Activated T-helper 9 cell treated with anti-CD3 and anti-CD28 coated beads, Interleukin-2, amount 50 U/mL, for 16 hours (primary cell): ENCODE results near the gene BRD4.
"Not testable (repeated sequence)": the region's sequence is repeated elsewhere in the genome, so short reads cannot be mapped to it uniquely, and the experiment has no call there.

Experiments
- DNase-seq: peaks from one replicate; pipeline ENCODE4 v3.0.0-alpha.2; 2020; ENCODE audit warnings: low read depth

BRD4 gene

GRCh38 chr19:15360015-15360414 lies 27.7 kb upstream of the BRD4 start:
- not testable (repeated sequence) for DNase-seq

- no peak for DNase-seq
Observed at GRCh38 chr19:15358918-15359317, 26.6 kb upstream of the BRD4 start.

- no peak for DNase-seq
Observed at GRCh38 chr19:15357906-15358305, 25.6 kb upstream of the BRD4 start.

DNA sequence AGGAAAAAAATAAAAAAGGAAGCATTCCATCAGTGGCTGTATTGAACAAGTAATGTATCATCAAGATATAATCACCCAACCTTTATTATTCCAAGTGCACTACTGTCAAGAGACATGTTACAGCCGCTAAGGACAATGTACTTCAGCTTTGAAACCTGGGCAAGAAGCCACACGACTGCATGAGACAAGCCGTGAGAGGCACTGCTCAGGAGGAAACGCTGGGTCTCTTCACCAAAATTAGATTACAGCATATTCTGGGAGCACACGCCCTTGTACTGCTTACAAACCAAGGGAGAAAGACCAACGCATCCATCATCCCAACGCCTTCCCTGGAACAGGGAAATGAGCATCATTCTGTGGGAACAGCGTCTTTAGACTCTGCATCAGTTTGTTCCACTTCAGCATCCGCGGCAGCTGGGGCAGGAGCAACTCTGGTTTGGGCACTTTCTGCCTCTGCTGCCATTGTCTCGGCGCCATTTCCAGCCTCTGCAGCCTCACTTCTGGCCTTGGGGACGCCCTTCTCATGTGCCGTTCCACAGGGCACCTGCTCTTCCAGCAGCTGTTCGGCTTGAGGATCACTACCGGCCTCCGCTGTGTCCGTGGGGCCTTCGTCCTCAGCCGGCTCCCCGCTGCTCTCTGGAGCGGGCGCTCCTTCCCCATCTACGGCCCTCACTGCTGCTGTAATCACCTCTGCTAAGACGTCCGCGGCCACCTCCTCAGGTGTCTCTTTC lies 22.4 kb upstream of the BRD4 start:
- DNase-seq, result no peak

DNA sequence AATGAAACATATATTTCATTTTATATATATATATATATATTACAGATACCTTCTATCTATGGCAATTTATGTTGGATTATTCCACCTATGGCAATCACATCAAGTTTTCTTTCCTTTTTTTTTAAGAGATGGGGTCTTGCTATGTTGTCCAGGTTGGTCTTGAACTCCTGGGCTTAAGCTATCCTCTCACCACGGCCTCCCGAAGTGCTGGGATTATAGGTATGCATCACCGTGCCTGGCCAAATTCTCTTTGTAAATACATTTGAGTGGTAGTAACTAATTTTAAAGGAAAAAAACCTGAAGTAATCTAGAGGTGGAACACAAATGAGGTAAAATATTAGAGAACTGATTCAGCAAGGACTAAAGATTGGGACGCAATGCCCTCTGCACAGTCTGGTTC lies 21.6 kb upstream of the BRD4 start:
- no peak for DNase-seq

- not testable (repeated sequence) for DNase-seq
Observed at GRCh38 chr19:15352535-15352934, 20.2 kb upstream of the BRD4 start.

GRCh38 chr19:15341328-15341727 lies 9.0 kb upstream of the BRD4 start:
- DNase-seq, result not testable (repeated sequence)

GRCh38 chr19:15340086-15340485 lies 7.7 kb upstream of the BRD4 start:
- no peak for DNase-seq

GRCh38 chr19:15337202-15337601 lies 4.9 kb upstream of the BRD4 start:
- DNase-seq, result no peak

- DNase-seq, result not testable (repeated sequence)
Observed at GRCh38 chr19:15335992-15336391, 3.7 kb upstream of the BRD4 start.

- peak; percentile 46 for DNase-seq
Observed at GRCh38 chr19:15331419-15332310, 674 bp downstream of the BRD4 start.

GRCh38 chr19:15330801-15331418 lies 1.4 kb downstream of the BRD4 start:
- no peak for DNase-seq

DNA sequence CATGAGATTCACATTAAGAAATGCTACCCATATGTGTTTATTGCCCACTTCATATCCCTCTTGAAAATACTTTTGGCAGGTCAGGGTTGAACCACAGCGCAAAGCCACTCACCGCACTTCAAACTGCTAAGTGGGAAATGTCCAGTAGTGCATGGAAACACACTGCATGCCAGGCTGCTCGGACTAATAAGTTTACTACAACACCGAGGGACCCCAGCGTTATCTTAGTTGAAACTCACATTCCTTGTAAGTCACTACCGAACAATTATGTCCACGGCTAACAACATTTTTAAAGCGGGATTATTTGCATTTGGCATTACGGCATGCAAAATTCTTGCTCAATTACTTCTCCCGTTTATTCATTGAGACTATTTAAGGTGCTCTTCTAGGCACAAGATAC lies 4.0 kb downstream of the BRD4 start:
- no peak for DNase-seq

DNA sequence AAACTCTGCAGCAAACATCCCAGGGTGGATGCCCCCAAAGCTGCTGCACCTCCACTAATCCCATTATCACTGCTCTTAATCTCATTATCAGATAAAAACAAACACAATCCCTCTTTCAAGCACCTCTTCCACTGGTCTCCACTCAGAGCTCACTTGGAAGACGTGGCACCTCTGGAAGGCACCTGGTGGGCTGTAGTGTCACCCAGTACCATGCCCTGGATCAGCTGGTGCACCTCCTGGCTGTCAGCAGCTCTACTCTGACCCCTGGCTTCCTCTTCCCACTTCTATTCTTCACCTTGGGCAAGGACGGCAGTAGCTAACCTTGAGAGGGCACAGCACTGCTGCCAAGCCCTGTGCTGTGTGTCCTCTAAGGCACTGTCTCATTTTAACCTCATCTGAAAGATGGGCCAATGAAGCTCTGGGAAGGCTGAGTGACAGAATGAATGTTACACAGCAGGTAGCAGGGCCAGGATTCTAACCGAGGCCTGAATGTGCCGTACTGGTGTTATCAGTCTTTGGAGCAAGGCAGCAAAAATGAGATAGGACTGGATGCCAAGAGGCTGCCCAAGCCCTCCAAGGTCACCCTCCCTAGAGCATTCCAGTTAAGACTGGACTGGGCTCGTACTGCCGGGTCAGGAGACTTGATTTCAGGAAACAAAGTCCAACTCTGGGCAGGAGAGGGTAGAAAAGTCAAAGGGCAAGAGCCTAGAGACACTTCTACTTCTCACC lies 7.4 kb downstream of the BRD4 start:
- DNase-seq, result no peak

DNA sequence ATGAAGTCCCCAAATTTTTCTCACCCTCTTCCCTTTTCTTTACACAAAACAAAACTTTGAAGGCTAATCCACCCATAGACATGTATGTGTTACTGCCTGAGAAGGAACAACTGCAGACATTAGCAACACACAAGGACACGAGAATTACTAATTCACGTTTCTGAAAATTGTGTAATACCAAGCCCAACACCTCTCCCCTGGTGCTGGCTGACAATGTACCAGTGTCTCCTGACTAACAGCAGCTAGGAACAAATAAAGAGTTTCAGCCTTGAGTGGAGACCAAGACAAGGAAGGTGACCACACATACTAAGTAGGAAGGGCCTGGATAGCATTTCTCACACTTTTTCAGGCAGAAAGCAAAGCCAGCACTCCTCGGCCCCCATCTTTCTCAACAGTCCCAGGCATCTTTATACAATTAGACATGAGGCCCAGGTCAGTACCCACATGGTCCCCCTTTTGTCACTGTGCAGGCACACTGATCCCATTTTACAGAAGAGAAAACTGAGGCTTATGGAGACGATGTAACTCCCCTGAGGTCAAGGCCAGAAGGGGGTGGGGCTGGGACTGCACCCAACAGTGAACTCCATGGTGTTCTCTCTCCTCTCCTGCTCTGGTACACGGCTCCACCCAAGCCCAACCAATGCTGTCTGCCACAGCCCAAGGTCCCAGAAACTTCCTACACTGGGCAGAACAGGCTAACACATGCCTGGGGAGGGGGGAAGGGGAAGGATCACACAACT lies 8.7 kb downstream of the BRD4 start:
- no peak for DNase-seq

- DNase-seq, result no peak
Observed at GRCh38 chr19:15321739-15322138, 10.6 kb downstream of the BRD4 start.

DNA sequence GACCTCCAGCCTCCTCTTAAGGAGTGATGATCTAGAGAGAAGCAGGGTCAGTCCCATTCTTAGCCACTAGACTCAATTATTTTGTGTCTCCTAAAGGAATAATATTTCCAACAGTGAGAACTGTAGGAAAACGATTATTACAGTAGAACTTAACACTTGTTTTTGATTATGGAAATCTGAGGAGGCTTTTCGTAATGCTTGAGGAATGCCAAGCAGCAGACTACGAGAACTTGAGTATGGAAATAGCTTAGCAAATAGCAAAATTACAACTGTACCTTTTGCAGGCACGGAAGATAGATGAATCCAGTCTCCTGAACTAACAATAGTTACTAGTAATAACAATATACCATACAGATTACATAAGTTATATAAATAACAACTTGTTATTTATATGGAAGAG lies 12.2 kb downstream of the BRD4 start:
- no peak for DNase-seq

- no peak for DNase-seq
Observed at GRCh38 chr19:15318241-15318691, 14.1 kb downstream of the BRD4 start.

- DNase-seq, result no peak
Observed at GRCh38 chr19:15317392-15318071, 14.8 kb downstream of the BRD4 start.

DNA sequence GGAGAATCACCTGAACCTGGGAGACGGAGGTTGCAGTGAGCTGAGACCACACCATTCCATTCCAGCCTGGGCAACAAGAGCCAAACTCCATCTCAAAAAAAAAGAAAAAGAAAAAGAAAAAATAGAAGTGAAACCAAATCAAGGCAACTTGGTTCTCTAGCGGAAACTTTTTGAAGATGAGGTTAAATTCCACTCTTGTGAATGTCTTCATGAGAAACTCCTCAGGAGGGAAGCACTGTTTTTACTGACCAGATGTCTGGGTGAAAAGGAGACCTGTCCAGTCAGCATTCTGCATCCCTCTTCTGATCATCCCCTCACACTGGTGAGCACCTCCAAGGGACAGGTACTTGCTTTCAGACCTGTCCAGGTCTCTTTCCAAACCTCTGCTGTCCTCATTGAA lies 15.8 kb downstream of the BRD4 start:
- DNase-seq, result no peak

DNA sequence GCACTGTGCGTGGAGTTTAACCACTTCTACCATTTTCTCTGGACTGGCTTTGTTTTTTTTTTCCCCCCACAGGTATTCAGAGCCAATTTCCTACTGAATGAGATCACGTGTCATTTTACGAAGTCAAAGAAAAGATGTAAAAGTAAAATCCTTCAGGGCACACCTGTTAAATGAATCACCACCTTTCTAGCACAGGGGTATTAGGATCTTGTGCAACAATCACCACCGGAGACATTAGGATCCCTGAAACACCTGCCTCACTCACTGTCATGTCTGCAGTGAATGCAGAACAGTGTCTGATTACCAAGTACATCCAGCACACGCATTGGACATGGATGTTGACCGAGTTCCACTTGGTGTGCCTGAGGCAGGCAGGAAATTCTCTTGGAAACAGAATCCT lies 17.2 kb downstream of the BRD4 start:
- DNase-seq, result no peak
